NOMO-1 treated with dmso at 0.1 percent for 144 hours (cell line): ENCODE measurements around the gene HHAT.

Experiments
- DNase-seq: peaks from one replicate; lab custom pipeline; 2025; ENCODE audit not compliant: unreplicated experiment; lab: John Stamatoyannopoulos, UW

HHAT gene

GRCh38 chr1:210676539-210676938, 347.8 kb downstream of the HHAT start:
- no peak for DNase-seq

- DNase-seq: no peak
Measured at GRCh38 chr1:210677533-210677932, 348.8 kb downstream of the HHAT start.

GRCh38 chr1:210678306-210678705, 349.6 kb downstream of the HHAT start:
- DNase-seq: no peak

GRCh38 chr1:210681158-210681557, 352.5 kb downstream of the HHAT start:
- DNase-seq: peak; percentile 72

DNA sequence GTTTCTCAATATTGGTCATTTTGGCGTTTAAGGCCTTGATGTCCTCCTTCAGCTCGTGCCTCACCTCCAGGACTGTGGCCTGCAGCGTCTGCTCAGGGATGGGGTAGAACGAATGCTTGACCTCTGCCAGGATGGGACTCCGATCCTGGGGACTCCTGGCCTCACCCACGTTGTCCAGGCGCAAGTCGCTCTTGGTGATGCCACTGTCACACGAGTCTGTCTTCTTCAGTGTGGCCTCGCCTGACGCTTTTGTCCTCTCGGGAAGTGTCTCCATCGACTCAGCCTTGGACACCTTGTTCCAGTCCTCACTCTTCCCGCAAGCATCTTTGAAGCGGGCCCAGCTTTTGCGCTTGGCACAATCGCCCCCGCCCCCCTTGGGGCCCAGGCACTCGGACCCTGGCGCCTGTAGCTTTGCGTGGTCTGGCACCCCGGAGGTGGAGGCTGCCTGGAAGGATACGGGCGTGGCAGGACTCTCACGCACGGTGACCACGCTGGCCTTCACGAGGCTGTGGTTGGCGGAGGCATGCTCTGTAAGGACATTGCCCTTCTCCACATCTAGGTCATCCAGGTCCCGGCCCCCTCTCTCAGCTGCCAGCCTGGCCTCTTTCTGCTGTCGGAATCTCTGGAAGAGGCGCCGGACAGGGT, 354.8 kb downstream of the HHAT start:
- DNase-seq: no peak

DNA sequence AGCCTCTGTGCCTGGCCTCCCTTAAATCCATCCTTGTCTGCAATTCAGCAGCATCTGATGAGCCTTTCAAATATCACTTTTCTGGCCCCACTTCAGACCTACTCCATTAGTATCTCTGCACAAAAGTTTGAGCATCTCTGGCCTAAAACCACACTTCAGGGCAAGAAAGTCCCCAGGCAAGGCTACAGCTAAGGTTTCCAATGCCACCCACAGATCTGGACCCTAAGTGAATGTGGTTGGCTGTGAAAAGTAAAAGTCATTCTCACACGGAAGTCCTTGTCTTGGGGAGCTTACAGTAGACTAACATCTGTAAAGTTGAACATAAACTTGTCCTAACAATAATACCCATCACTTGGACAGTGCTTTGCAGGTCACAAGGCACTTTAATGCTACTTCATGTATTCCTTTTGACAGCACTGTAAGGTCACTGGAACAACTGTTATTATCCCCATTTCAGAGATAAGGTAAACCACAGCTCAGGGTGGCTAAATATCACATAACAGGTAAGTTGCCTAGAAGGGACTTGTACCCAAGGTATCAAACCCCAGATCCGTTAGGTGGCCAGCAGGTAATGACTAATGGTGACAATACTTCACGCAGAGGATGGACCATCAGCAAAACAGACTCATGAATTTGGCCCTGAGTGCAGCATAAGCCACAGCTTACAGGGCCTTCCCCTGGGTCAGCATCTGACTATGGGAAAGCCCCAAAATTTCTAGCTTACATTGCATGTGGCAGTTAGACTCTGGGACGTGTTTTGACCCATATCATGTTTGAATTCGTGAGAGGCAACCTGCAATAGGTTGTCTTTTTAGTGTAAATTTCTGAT, 356.0 kb downstream of the HHAT start:
- no peak for DNase-seq

DNA sequence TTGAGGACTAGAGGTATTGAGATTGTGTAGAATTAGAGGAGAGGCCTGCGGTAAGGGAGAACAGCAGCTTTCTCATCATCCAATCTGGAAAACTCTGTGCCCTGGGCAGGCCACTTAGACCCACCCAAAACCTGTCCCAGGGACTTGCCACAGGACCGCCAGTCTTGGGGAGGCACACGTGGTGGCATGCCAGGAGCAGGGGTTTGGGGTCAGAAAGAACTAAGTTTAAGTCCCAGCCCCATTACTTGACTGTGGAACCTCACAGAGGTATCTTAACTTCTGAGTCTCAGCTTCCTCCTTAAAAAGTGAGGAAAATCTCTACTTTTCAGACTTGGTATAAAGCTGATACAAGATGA, 356.6 kb downstream of the HHAT start:
- no peak for DNase-seq

- no peak for DNase-seq
Measured at GRCh38 chr1:210686841-210687240, 358.1 kb downstream of the HHAT start.

DNA sequence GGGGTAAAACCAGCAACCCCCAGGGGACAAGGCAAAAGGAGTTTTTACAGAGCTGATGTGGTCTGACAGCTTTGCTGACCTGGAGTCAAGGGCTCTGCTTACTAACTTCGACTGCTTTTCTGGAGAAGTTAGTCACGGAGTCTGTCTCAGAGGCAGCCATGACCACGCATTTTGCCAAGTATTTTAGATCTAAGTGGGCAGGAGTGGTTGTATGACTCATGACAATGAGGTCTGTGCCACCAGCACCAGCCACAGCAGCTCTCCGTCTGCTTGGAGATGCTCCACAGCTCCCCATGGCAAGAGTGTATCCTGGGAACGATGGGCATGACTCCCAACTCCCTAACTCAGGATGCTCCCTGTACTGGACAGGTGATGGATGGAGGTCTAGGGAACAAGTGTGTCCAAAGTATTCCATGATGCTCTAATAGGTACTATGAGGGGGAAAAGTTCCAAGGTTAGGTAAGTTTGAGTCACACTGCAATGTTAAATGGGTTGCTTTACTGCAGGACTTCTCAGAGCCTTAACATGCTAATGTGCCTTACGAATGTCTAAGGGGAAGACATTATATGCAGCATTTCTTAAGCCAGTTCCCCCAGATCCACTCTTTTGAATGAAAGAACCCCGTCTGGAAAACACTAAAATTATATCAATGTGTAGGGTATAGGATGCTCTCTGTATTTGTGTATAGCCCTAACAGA, 359.0 kb downstream of the HHAT start:
- DNase-seq: no peak

GRCh38 chr1:210688512-210689234, 360.0 kb downstream of the HHAT start:
- no peak for DNase-seq

GRCh38 chr1:210689826-210690225, 361.1 kb downstream of the HHAT start:
- no peak for DNase-seq

- DNase-seq: no peak
Measured at GRCh38 chr1:210690236-210690635, 361.5 kb downstream of the HHAT start.

DNA sequence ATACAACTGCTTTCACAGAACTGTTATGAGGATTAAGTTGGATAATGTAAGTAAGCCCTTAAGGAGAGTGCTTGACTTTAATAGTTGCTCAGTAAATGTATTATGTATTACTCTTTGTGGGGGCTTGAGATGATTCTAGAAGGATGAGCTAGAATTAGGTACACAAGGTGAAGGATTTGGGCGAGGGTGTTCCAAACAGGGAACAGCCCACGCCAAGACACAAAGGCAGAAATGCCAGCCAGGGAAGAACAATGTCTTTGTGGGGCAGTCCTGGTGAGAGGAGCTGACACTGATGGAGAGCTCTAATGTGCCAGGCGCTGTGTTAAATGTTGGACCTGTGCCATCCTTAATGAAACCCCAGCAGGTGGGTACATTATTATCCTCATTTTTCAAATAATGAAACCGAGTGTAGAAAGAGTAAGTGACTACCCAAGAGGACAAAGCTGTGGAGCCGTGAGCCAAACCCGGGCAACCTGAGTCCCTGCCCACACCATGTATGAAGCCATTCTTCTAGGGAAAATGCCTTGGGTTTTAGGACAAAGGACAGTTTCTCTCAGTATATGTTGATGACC, 362.4 kb downstream of the HHAT start:
- no peak for DNase-seq

DNA sequence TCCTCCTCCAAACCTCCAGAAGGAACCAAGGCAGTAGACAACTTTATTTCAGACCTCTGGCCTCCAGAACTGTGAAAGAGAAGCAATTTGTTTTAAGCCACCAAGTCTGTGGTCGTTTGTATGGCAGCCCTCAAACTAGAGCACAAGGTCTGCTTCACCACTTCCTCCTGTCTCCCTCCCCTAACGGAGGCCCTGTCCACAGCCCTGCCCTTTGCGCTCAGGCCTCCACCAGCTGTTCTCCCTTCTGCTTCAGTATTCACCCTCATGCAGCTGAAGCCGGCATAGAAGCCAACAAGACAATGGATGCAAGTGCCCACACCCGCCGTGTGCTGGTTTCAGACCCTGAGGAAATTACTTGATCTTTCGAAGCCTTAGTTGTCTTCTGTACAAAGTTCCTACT, 364.1 kb downstream of the HHAT start:
- DNase-seq: peak; percentile 76

DNA sequence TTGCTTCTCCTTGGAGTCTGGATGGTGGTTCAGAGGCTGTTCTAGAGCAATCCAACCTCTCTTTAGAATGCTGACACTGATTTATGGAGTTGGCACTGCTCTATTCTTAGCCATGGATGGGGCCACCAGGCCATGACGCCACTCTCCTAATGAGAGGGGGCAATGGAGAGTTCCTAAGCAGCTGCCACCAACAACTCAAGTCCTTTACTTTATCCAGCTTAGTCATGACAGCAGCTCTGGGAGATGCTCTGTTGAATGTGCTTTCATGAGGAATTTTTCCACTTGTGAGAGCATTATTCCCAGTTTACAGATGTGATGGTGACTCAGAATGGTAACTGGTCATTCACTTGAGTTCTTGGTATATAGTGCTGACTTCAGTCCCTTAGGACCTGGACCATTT, 366.3 kb downstream of the HHAT start:
- no peak for DNase-seq

DNA sequence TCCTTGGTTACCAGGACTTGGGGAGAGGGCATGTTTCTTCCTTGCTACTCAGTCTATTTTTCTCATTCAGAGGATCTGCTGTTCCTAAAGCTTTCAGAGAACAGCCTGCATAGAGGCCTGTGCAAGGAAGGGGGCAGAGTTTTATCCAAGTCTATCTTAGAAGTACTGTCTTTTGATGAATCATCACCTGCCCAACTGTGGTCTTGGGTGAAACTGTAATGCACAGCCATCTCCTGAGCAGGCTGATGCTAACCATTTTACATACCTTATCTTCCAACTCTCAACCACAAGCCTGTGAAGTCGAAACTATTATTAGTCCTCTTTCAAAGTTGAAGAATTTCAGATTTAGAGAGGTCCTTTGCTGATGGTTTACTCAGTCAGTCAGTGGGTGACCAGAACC, 368.0 kb downstream of the HHAT start:
- no peak for DNase-seq

DNA sequence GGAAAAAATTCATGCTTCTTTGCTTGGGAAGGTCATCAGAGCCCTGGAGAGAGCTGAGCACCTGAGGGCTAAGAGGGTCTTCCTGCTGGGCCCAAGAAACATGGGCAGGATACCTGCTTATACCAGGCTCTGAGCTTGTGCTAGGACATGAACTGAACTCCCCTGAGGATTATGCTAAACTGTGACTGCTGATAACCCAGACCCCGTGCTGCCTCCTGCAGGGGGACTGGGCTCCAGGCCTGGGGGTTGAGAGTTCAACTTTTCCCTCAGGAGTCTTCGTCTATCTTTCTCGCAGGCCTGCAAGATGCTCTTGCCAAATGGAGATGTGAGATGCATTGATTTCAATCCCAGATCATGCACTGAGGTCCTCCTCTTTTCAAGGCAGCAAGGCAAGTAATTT, 368.5 kb downstream of the HHAT start:
- DNase-seq: no peak

- no peak for DNase-seq
Measured at GRCh38 chr1:210698661-210699060, 370.0 kb downstream of the HHAT start.

DNA sequence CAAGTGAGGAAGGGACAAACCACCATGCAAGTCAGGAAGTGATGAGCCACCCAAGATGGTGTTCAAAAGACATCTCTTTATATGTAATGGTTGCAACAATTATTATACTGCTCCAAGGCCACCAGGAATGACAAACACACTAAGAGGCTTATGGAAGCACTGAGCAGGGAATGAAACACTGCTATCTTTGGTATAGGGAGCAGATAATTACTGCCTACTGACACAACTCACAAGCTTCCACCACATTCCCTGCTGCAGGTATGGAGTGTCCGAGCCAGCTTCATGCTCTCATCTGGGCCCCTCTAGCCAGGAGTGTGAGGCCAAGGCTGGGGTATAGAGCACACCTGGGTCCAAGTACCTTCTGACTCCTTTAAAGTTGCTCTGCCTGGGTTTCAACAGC, 371.4 kb downstream of the HHAT start:
- DNase-seq: no peak

GRCh38 chr1:210700511-210700910, 371.8 kb downstream of the HHAT start:
- DNase-seq: no peak

DNA sequence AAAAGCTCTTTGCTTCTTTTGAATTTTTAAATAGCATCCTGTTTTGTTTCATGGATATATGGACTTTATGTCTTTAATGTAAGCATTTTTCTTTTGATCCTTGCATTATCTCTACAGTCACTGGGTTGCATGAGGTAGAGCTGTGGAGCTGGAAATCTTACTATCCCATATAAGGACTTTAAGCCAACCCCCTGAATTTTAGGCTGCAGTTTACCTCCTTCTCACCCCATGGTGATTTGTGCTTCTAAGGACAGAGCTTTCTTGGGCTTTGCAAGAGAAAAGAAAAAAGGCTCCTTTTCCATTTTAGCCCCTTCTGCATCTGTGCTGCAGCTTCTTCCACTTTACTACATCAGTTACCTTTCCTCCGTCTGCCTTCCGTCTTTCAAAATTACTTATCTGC, 373.8 kb downstream of the HHAT start:
- no peak for DNase-seq
